Measurements from ENCODE around the gene ZBTB7C.

- TF ChIP-seq CTCF (IDR thresholded peaks at IDR 0.05; ENCODE audit: low read depth, low read length, missing input control) (no peak), REST (IDR thresholded peaks at IDR 0.05) (no peak)
These were observed 112.0 kb downstream of the ZBTB7C start for GRCh38 chr18:48297139-48297538.

All from liver (tissue), 2 donors.